Measurements from ENCODE around the gene AUH. TPM values are rescaled to one million over a fixed set of nuclear protein-coding genes. Genes with fewer than 3 reads are reported as not detected.

The AUH gene
- total RNA-seq, 1 experiment from 2014 or later, result 21.7 TPM

DNA sequence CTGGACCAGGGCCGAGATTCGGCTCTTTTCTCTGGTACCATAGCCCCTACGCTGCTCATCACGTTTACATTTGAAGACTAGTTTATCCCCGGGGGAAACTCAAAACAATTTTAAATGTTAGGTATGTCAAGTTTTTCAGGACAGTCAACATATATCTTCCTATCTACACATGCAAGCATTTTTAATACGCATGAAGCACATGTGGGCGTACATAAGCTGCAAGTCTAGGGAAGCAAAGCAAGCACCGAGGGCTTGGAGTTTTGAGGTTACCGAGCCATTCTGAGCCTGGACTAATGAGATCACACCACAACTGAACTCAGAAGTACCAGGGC lies 154.4 kb downstream of the AUH start:
- Histone ChIP-seq H2BK15ac (ENCODE audit: low read depth, low read length) (no peak overlapping the region), H3K79me1 (ENCODE audit: insufficient read depth, low read depth, low read length, poor library complexity, severe bottlenecking) (no peaks in the 10 kb centered on the region), H3T11ph (ENCODE audit: low read length) (no peak overlapping the region), H2AFZ (ENCODE audit: low read length) (no peak overlapping the region), H3K56ac (ENCODE audit: insufficient read length, low read depth, low read length) (no peak overlapping the region), H2BK20ac (ENCODE audit: low read depth, low read length, poor library complexity, severe bottlenecking) (no peak overlapping the region), H3K27me3 (ENCODE audit: insufficient read depth, low read length) (no peaks in the 10 kb centered on the region), H3K23ac (ENCODE audit: insufficient read length, low read depth, low read length) (no peak overlapping the region), H3K4ac (ENCODE audit: low read depth, low read length) (no peak overlapping the region), H4K5ac (ENCODE audit: insufficient read length, low read depth, low read length) (no peak overlapping the region), H3K23me2 (ENCODE audit: insufficient read length, low read depth, low read length, poor library complexity, severe bottlenecking) (no peaks in the 10 kb centered on the region), H3K27ac (ENCODE audit: insufficient read length, low read depth, low read length) (no peak overlapping the region), H2BK120ac (ENCODE audit: low read depth, low read length, poor library complexity, severe bottlenecking) (no peak overlapping the region), H4K91ac (ENCODE audit: insufficient read length, low read depth, low read length) (no peak overlapping the region), H2AK5ac (ENCODE audit: insufficient read length, low read length) (no peak overlapping the region), H4K20me1 (ENCODE audit: control insufficient read depth, insufficient read depth, insufficient read length) (no peaks in the 10 kb centered on the region), H2BK12ac (ENCODE audit: insufficient read length, low read depth, low read length) (no peak overlapping the region), H3K79me2 (ENCODE audit: insufficient read depth, low read length) (no peaks in the 10 kb centered on the region), H3K9ac (ENCODE audit: extremely low read depth, insufficient read length, low read length) (no peak overlapping the region), H3K18ac (ENCODE audit: insufficient read length, low read depth, low read length) (no peak overlapping the region), H3K9me3 (ENCODE audit: control insufficient read depth, low read depth, low read length) (no peaks in the 10 kb centered on the region), H2BK5ac (ENCODE audit: insufficient read length, low read length) (no peak overlapping the region), H3K14ac (ENCODE audit: insufficient read depth, low read length) (no peak overlapping the region), H4K8ac (replicated peaks; ENCODE audit: insufficient read length, low read depth, low read length) (no peak overlapping the region), H3K4me1 (ENCODE audit: insufficient read depth, low read length) (no peaks in the 10 kb centered on the region), H3K4me2 (ENCODE audit: insufficient read depth, insufficient read length, low read length) (no peak overlapping the region)
- Mint-ChIP-seq H3K9me3 (peaks cover 6 to 8% of the 10 kb centered on the region in 2 experiments; a peak in 4 of 5 replicates), H3K27ac (peak overlapping the region in 1 of 3 experiments; percentile 47; a peak in 1 of 7 replicates), H3K36me3 (ENCODE audit: insufficient read depth in 1 of 3, low read depth in 3 of 3) (peaks cover 4 to 7% (median 6%) of the 10 kb centered on the region in 3 experiments; a peak in 4 of 7 replicates), H3K4me3 (no peak overlapping the region), H3K27me3 (ENCODE audit: low read depth) (no peaks in the 10 kb centered on the region), H3K4me1 (peaks cover 6 to 7% of the 10 kb centered on the region in 2 experiments; a peak in 2 of 4 replicates)
- DNase-seq, result no peak
- no CpG with 5 or more reads among the region's 9 CpGs for WGBS (ENCODE audit: extremely low coverage, insufficient read length, low lambda C conversion rate)
- TF ChIP-seq, protein P1, sequence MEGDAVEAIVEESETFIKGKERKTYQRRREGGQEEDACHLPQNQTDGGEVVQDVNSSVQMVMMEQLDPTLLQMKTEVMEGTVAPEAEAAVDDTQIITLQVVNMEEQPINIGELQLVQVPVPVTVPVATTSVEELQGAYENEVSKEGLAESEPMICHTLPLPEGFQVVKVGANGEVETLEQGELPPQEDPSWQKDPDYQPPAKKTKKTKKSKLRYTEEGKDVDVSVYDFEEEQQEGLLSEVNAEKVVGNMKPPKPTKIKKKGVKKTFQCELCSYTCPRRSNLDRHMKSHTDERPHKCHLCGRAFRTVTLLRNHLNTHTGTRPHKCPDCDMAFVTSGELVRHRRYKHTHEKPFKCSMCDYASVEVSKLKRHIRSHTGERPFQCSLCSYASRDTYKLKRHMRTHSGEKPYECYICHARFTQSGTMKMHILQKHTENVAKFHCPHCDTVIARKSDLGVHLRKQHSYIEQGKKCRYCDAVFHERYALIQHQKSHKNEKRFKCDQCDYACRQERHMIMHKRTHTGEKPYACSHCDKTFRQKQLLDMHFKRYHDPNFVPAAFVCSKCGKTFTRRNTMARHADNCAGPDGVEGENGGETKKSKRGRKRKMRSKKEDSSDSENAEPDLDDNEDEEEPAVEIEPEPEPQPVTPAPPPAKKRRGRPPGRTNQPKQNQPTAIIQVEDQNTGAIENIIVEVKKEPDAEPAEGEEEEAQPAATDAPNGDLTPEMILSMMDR (conservative IDR thresholded peaks at IDR 0.05), result no peak
